HG03159 (cell line): Measurements from ENCODE around the gene REEP2.

Experiments
- ATAC-seq: cut with Tn5 transposase; IDR thresholded peaks from one replicate; pipeline ENCODE4 v1.9.1; 2021; ENCODE audit warnings: mild to moderate bottlenecking, moderate library complexity; ENCODE audit not compliant: unreplicated experiment

The REEP2 gene

GRCh38 chr5:138495351-138495750, 56.5 kb downstream of the REEP2 start:
- no peak for ATAC-seq
